Stimulated activated naive CD8-positive, alpha-beta T cell treated with anti-CD3 and anti-CD28 coated beads, Interleukin-15, Interleukin-2, amounts not matched to agents 100 ng/mL and 50 ng/mL, for 24 hours (primary cell): ENCODE results near the gene TMC6.

Experiments used
- H3K27ac Mint-ChIP-seq: one replicate; pipeline ENCODE4 v1.8.0; 2021; ENCODE audit warnings: mild to moderate bottlenecking, mixed read lengths
- H3K27me3 Mint-ChIP-seq: one replicate; pipeline ENCODE4 v1.8.0; 2021; ENCODE audit warnings: mixed read lengths
- H3K36me3 Mint-ChIP-seq: one replicate; pipeline ENCODE4 v1.8.0; 2021; ENCODE audit warnings: low read depth, mixed read lengths
- H3K4me1 Mint-ChIP-seq: one replicate; pipeline ENCODE4 v1.8.0; 2021; ENCODE audit warnings: low read depth, mixed read lengths
- H3K4me3 Mint-ChIP-seq: one replicate; pipeline ENCODE4 v1.8.0; 2021; ENCODE audit warnings: mild to moderate bottlenecking, mixed read lengths
- H3K9me3 Mint-ChIP-seq: one replicate; pipeline ENCODE4 v1.8.0; 2021; ENCODE audit warnings: mixed read lengths

TMC6 gene

GRCh38 chr17:78168242-78168902 lies 39.8 kb upstream of the TMC6 start, which contains the start of gene SYNGR2:
Gene SYNGR2, plus strand, starts transcription at chr17:78168581. Its CDS starts 36 bp downstream, at chr17:78168617.
- H3K4me3 Mint-ChIP-seq, result peak within 1 kb of the TSS; percentile 78
- H3K4me1 Mint-ChIP-seq, result peaks cover 40% of the 10 kb centered on the region
- no peaks in the 10 kb centered on the region for H3K27me3 Mint-ChIP-seq
- H3K27ac Mint-ChIP-seq, result peak within 1 kb of the TSS; percentile 65
- peaks cover 26% of the 10 kb centered on the region for H3K36me3 Mint-ChIP-seq
- H3K9me3 Mint-ChIP-seq, result no peaks in the 10 kb centered on the region

GRCh38 chr17:78166416-78166815 lies 37.9 kb upstream of the TMC6 start:
- Mint-ChIP-seq H3K27ac (no peak overlapping the region), H3K9me3 (no peaks in the 10 kb centered on the region), H3K4me3 (no peak overlapping the region), H3K27me3 (no peaks in the 10 kb centered on the region), H3K36me3 (peaks cover 8% of the 10 kb centered on the region), H3K4me1 (peaks cover 21% of the 10 kb centered on the region)

- no peaks in the 10 kb centered on the region for H3K36me3 Mint-ChIP-seq
- no peaks in the 10 kb centered on the region for H3K27me3 Mint-ChIP-seq
- no peaks in the 10 kb centered on the region for H3K9me3 Mint-ChIP-seq
- H3K27ac Mint-ChIP-seq, result no peak overlapping the region
- no peak overlapping the region for H3K4me3 Mint-ChIP-seq
- H3K4me1 Mint-ChIP-seq, result peaks cover 15% of the 10 kb centered on the region
Observed at GRCh38 chr17:78164748-78165607, 36.4 kb upstream of the TMC6 start.

GRCh38 chr17:78163881-78164747 lies 35.6 kb upstream of the TMC6 start:
- Mint-ChIP-seq H3K4me3 (no peak overlapping the region), H3K36me3 (no peaks in the 10 kb centered on the region), H3K27ac (no peak overlapping the region), H3K4me1 (peaks cover 19% of the 10 kb centered on the region), H3K9me3 (no peaks in the 10 kb centered on the region), H3K27me3 (no peaks in the 10 kb centered on the region)

GRCh38 chr17:78159575-78160158 lies 31.1 kb upstream of the TMC6 start:
- Mint-ChIP-seq H3K27ac (peak overlapping the region; percentile 75), H3K9me3 (no peaks in the 10 kb centered on the region), H3K4me3 (peak overlapping the region; percentile 15), H3K4me1 (peaks cover 24% of the 10 kb centered on the region), H3K36me3 (no peaks in the 10 kb centered on the region), H3K27me3 (no peaks in the 10 kb centered on the region)

GRCh38 chr17:78154903-78155811 lies 26.6 kb upstream of the TMC6 start:
- peaks cover 17% of the 10 kb centered on the region for H3K4me1 Mint-ChIP-seq
- H3K4me3 Mint-ChIP-seq, result no peak overlapping the region
- H3K27me3 Mint-ChIP-seq, result no peaks in the 10 kb centered on the region
- H3K9me3 Mint-ChIP-seq, result no peaks in the 10 kb centered on the region
- H3K27ac Mint-ChIP-seq, result peak overlapping the region; percentile 42
- H3K36me3 Mint-ChIP-seq, result no peaks in the 10 kb centered on the region

- peaks cover 25% of the 10 kb centered on the region for H3K4me1 Mint-ChIP-seq
Observed at GRCh38 chr17:78151514-78152008, 23.0 kb upstream of the TMC6 start.

GRCh38 chr17:78148286-78149016 lies 19.9 kb upstream of the TMC6 start:
- peak overlapping the region; percentile 26 for H3K27ac Mint-ChIP-seq
- no peak overlapping the region for H3K4me3 Mint-ChIP-seq
- H3K27me3 Mint-ChIP-seq, result no peaks in the 10 kb centered on the region
- H3K9me3 Mint-ChIP-seq, result no peaks in the 10 kb centered on the region
- H3K36me3 Mint-ChIP-seq, result no peaks in the 10 kb centered on the region
- H3K4me1 Mint-ChIP-seq, result peaks cover 32% of the 10 kb centered on the region

More at GRCh38 chr17:78151514-78152008, 23.0 kb upstream of the TMC6 start:
- no peaks in the 10 kb centered on the region for H3K36me3 Mint-ChIP-seq
- no peak overlapping the region for H3K4me3 Mint-ChIP-seq
- no peaks in the 10 kb centered on the region for H3K9me3 Mint-ChIP-seq
- H3K27ac Mint-ChIP-seq, result no peak overlapping the region
- no peaks in the 10 kb centered on the region for H3K27me3 Mint-ChIP-seq

GRCh38 chr17:78147315-78147998 lies 18.9 kb upstream of the TMC6 start:
- H3K4me1 Mint-ChIP-seq, result peaks cover 38% of the 10 kb centered on the region
- H3K27ac Mint-ChIP-seq, result peak overlapping the region; percentile 8
- no peaks in the 10 kb centered on the region for H3K9me3 Mint-ChIP-seq
- no peak overlapping the region for H3K4me3 Mint-ChIP-seq
- H3K27me3 Mint-ChIP-seq, result no peaks in the 10 kb centered on the region
- peaks cover 2% of the 10 kb centered on the region for H3K36me3 Mint-ChIP-seq

GRCh38 chr17:78146881-78147280 lies 18.3 kb upstream of the TMC6 start:
- peaks cover 5% of the 10 kb centered on the region for H3K36me3 Mint-ChIP-seq
- H3K27ac Mint-ChIP-seq, result peak overlapping the region; percentile 31
- H3K9me3 Mint-ChIP-seq, result no peaks in the 10 kb centered on the region
- H3K27me3 Mint-ChIP-seq, result no peaks in the 10 kb centered on the region
- peaks cover 43% of the 10 kb centered on the region for H3K4me1 Mint-ChIP-seq
- no peak overlapping the region for H3K4me3 Mint-ChIP-seq

- Mint-ChIP-seq H3K27ac (peak overlapping the region; percentile 31), H3K27me3 (no peaks in the 10 kb centered on the region), H3K4me1 (peaks cover 46% of the 10 kb centered on the region), H3K36me3 (peaks cover 5% of the 10 kb centered on the region), H3K9me3 (no peaks in the 10 kb centered on the region), H3K4me3 (no peak overlapping the region)
Observed at GRCh38 chr17:78146471-78146869, 17.9 kb upstream of the TMC6 start.

GRCh38 chr17:78144736-78145641 lies 16.4 kb upstream of the TMC6 start:
- no peaks in the 10 kb centered on the region for H3K9me3 Mint-ChIP-seq
- H3K36me3 Mint-ChIP-seq, result peaks cover 9% of the 10 kb centered on the region
- no peaks in the 10 kb centered on the region for H3K27me3 Mint-ChIP-seq
- peaks cover 56% of the 10 kb centered on the region for H3K4me1 Mint-ChIP-seq
- H3K4me3 Mint-ChIP-seq, result no peak overlapping the region
- H3K27ac Mint-ChIP-seq, result peak overlapping the region; percentile 26
